ENCODE measurements around the gene CAVIN3. TPM values are rescaled to one million over a fixed set of nuclear protein-coding genes. Genes with fewer than 3 reads are reported as not detected.

The CAVIN3 gene
- total and polyA plus RNA-seq, 2 donors (not counting 3 experiments of a cell fraction or from before 2014, with no cell fraction given): 153 to 241 TPM

- H3K27me3 ChIP-seq (ENCODE audit: control insufficient read depth in 2 of 2, insufficient read depth in 2 of 2, low read length in 2 of 2): peaks cover 0 to 1% of the 10 kb centered on the region in 2 experiments
- no peak for TF ChIP-seq MAX (IDR thresholded peaks at IDR 0.05; ENCODE audit: insufficient read depth, insufficient read length)
- no peak for TF ChIP-seq JUN (IDR thresholded peaks at IDR 0.05; ENCODE audit: borderline replicate concordance, insufficient read depth, insufficient read length, low read depth)
- no peak for TF ChIP-seq CTCF (IDR thresholded peaks at IDR 0.05; ENCODE audit: extremely low read depth in 1 of 2, insufficient read depth in 1 of 2, low read depth in 1 of 2, low read length in 2 of 2)
- no peak for TF ChIP-seq FOS (IDR thresholded peaks at IDR 0.05; ENCODE audit: borderline replicate concordance, insufficient read depth, low read length)
- no peak for TF ChIP-seq EZH2 (IDR thresholded peaks at IDR 0.05; ENCODE audit: borderline replicate concordance, low read depth, low read length, severe bottlenecking)
- no peak for TF ChIP-seq POLR2A (IDR thresholded peaks at IDR 0.05; ENCODE audit: low read depth, low read length)
- TF ChIP-seq POLR2AphosphoS5 (IDR thresholded peaks at IDR 0.05; ENCODE audit: insufficient read depth, low read depth, low read length): no peak
- no peak for TF ChIP-seq GATA2 (IDR thresholded peaks at IDR 0.05; ENCODE audit: insufficient read depth, insufficient read length, low read depth, low read length)
- TF ChIP-seq MYC (IDR thresholded peaks at IDR 0.05; ENCODE audit: low read depth, low read length): no peak
- no peaks in the 10 kb centered on the region for H3K36me3 ChIP-seq (ENCODE audit: control insufficient read depth in 2 of 2, extremely low read depth in 1 of 2, insufficient read depth in 2 of 2, low read length in 2 of 2)
- ChIA-PET CTCF (interaction anchor here (0.6 to 2.8 kb wide), 2 partner anchors 27 to 161 kb away, joined by 3 to 11 read pairs; no protein-coding TSS in a partner anchor), POLR2A (no interaction called here)
- no peak overlapping the region for H2AFZ ChIP-seq (ENCODE audit: low read depth, low read length)
- no peaks in the 10 kb centered on the region for H3K9me3 ChIP-seq (replicated peaks; ENCODE audit: control insufficient read depth, insufficient read depth, low read length)
- H4K20me1 ChIP-seq (replicated peaks; ENCODE audit: control insufficient read depth, extremely low read depth, insufficient read depth, low read length): no peaks in the 10 kb centered on the region
- DNase-seq (ENCODE audit: low read depth, low spot score) (no peak), FAIRE-seq (no peak)
- dilution Hi-C loops (cut with MboI; ENCODE audit: extremely low pct_ligation_motif_present, low sequenced_read_pairs) (no loop called here), intact Hi-C loops (cut with micrococcal nuclease) (no loop called here)
- no peak overlapping the region for H3K27ac ChIP-seq (ENCODE audit: insufficient read depth, low read depth, low read length)
- no peak overlapping the region for H3K4me2 ChIP-seq (ENCODE audit: insufficient read depth, low read length)
- no peak overlapping the region for H3K9ac ChIP-seq (replicated peaks; ENCODE audit: extremely low read depth, insufficient read depth, low read length)
- no TSS peak for BruUV-seq (replicated peaks)
- no peaks in the 10 kb centered on the region for H3K79me2 ChIP-seq (ENCODE audit: control insufficient read depth, insufficient read depth, low read length)
- peaks cover 5% of the 10 kb centered on the region for H3K4me1 ChIP-seq (ENCODE audit: control insufficient read depth, extremely low read depth, insufficient read depth, low read length)
- H3K9me1 ChIP-seq (replicated peaks; ENCODE audit: control insufficient read depth, extremely low read depth, insufficient read depth, low read length): no peaks in the 10 kb centered on the region
- no peak overlapping the region for H3K4me3 ChIP-seq (replicated peaks in 1 of 3; ENCODE audit: insufficient read depth in 1 of 3, low read depth in 1 of 3, low read length in 3 of 3)
Observed at GRCh38 chr11:6336293-6336692, 16.0 kb upstream of the CAVIN3 start.
